Activated effector memory CD4-positive, alpha-beta T cell treated with Interleukin-2 at 50 U/mL for 16 hours (primary cell): ENCODE measurements around the gene TLK1.

Source experiments
- DNase-seq: peaks from one replicate; pipeline ENCODE4 v3.0.0-alpha.2; 2020

The TLK1 gene

DNA sequence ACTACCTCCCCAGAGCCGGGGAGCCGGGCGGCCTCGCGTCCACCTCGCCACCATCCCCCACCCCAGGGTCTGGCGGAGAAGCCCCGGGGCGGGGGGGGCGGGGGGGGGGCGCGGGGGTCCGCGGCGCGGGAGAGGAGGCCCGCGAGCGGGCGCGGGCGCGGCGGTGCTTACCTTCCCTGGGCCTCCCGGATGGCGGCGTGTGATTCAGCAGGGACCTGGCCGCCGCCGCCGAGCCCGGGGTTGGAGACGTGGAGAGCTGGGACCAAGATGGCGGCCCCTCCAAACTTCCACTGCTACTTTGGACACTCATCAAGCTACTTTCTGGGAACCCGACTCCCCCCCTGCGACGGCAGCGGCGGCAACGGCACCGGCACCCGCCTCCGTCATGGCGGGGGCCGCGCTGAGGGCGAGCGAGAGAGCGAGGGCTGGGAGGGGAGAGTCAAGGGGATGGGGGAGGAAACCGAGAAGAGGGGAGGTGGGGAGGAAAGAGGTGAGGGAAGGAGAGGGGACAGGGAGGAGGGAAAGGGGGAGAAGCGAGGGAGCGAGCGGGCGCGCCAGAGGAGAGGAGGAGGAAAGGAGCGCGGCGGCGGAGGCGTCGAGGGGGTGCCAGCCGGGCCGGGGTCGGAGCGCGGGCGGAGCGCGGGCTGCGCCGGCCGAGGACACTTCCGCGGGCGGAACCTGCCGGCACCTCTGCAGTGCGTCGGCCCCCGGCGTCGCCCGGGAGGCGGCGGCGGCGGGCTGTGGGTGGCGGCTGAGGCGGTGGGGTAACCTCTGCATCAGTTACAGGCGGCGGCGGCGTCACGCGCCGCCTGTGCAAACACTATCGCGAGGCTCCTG, at the start of gene TLK1:
TSS of gene TLK1 (minus strand) at position 775 of the 837 bp plus-strand sequence. CDS start at position 310, 465 bp downstream.
- peak; percentile 70 for DNase-seq

DNA sequence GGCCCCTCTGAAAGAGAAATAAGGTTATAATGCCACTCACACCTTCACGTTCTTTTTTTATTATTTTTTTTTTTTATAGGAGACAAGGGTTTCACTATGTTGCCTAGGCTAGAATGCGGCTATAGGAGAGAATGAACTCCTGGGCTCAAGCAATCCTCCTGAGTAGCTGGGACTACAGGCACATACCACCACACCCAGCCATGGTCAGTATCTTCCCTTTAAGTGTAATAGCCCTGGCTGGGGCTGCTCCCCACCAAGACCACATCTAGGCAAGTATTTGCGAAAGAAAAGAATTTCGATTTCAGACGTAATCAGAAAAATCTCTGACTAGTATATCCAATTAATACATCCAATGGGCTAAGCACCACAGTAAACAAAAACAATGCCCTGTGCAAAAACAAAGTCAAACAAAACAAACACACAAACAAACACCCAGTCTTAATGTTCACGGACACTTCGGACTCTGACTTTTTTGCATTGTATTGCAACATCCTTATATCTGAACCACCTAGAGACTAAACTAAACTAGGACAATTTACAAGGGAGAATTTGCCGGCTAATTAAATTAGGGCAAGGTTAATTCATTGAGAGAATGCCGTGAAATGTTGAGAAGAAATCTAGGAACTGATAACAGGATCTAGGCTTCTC, 49.6 kb upstream of the TLK1 start:
- no peak for DNase-seq

DNA sequence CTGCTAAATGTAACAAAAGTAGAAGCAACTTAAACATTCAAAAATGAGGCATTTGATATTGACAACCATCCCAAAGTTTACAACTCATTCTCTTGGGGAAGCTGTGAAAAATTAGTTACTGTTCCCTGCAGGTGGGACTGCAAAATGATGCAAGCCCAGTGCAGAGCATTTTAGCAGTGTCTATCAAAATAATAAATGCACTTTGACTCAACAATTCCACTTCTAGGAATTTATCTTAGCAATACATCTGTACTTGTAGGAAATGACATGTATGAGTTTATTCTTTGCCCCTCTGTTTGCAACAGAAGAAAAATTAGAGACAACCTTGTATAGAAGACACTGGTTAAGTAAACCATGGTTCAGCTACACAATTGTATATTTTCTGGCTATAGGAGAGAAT, 48.0 kb upstream of the TLK1 start:
- DNase-seq = no peak

DNA sequence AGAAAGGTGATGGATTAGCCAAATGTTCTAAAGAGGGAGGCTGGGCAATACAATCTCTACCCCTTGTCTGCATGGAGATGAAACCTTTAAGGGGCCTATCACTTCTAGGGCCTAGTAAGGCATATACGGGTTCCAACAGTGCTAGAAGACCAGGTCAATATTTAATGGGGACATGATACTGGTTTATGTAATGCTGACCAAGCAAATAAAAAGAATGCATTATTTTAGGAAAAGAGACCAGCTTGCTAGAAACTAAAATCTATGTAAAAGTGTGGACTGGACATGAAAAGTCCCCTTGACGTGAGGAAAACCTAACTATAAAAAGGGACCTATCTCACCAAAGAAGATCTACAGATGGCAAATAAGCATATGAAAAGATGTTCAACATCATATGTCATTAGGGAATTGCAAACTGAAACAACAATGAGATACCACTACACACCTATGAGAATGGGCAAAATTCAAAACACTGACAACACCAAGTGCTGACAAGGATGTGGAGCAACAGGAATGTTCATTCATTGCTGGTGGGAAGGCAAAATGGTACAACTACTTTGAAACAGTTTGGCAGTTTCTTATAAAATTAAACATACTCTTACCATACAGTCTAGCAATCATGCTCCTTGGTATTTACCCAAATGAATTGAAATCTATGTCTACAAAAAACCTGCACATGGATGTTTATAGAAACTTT, 45.9 kb upstream of the TLK1 start:
- DNase-seq = no peak

DNA sequence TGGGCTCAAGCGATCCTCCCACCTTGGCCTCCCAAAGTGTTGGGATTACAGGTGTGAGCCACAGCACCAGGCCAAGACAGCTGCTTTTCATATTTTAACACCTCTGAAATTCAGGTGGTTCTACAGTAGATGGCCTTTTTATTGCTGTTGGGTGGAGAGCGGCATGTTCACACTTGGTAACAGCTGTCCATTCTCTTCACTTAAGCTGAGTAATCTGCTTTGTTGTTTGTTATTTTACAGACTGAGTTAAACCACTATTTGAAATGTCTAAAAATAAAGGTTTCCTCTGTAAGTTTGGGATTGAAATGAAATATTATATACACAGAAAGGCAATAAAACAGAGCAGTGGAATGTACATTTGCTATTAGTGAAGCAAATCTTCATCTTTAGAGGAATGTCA, 44.9 kb upstream of the TLK1 start:
- no peak for DNase-seq

GRCh38 chr2:171201767-171202166, 41.1 kb upstream of the TLK1 start:
- no peak for DNase-seq

GRCh38 chr2:171201271-171201670, 40.6 kb upstream of the TLK1 start:
- DNase-seq = no peak

- DNase-seq = no peak
Measured at GRCh38 chr2:171200469-171200868, 39.8 kb upstream of the TLK1 start.

DNA sequence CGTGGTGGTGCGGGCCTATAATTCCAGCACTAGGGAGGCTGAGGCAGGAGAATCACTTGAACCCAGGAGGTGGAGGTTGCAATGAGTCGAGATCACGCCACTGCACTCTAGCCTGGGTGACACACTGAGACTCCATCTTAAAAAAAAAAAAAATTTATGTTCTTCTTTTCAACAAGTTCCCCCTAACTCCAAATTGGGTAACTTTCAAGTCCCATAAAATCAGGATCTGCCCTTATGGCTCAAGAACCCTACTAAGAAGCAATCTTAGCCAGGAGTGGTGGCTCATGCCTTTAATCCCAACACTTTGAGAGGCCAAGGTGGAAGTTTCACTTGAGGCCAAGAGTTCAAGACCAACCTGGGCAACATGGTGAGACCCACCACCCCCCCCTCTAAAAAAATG, 30.3 kb upstream of the TLK1 start:
- DNase-seq = no peak

DNA sequence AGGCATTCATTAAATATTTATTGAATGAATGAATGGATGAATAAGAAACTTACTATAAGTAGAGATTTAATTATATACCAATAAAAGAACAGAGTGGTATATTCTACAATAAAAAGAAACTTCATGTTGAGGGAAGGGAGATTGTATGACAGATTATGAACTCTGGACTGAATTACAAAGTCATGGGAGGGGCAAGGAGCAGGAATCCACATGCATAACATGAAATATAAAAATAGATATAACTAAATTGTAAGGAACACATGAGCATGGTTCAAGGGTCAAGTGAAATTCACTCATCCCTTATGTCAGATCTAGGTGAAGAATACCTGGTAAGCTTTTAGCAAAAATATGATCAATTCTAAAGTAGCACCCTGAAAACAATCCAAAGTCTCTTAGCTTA, 27.1 kb upstream of the TLK1 start:
- DNase-seq = no peak

DNA sequence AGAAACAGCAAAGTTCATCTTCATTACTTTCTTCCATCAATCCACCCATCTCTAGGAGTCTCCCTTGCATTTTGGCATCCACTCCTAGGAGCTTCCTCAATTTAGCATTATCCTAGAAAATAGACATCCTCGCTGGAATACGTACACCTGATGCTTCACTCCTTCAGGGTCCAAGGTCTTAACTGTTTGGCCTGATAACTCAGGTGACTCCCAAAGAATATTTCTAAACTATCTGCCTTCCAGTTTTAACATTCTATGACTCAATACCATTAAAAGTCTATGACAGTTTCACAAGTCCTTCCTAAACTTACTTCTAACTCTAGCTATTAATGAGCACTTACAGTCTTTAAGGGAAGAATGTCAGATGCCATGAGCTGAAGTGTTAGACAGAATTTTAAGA, 26.5 kb upstream of the TLK1 start:
- DNase-seq = no peak

- DNase-seq = no peak
Measured at GRCh38 chr2:171185941-171186340, 25.2 kb upstream of the TLK1 start.

GRCh38 chr2:171185165-171185818, 24.6 kb upstream of the TLK1 start:
- DNase-seq = no peak

DNA sequence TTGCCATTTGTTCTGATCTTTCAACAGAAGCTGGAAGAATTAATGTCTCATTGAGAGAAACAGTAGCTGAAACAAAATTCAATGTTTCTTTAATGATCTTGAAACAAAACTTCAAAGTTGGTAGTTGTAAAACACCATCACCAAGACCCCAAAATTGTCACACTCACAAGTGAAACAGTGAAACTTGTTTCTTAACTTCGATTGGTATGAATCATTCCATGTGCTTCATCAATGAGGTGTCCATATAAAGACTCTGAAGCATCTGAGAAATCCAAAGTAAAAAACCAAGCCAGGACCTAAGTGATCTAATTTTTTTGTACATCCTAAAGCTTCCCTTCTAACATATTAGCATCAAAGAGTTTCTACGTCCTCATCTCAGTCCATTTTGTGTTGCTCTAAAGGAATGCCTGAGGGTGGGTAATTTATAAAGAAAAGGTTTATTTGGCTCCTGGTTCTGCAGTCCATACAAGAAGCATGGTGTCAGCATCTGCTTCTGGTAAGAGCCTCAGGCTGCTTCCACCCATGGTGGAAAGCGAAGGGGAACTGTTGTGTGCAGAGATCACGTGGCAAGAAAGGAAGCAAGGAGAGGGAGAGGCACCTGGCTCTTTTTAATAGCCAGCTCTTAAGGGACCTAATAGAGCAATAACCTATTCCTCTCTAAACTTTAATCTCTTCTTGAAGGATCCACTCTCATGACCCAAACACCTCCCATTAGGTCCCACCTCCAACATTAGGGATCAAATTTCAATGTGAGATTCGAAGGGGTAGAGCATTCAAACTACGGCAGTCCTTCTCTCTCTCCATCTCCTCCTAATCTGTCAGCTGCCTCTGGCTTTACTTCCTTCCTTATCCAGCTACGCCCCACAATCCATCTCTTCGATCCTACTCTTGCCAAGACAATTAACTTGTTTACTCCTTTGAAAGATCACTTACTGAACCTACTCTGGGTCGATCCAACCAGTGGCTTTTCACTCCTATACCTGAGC, 20.7 kb upstream of the TLK1 start:
- DNase-seq = no peak

DNA sequence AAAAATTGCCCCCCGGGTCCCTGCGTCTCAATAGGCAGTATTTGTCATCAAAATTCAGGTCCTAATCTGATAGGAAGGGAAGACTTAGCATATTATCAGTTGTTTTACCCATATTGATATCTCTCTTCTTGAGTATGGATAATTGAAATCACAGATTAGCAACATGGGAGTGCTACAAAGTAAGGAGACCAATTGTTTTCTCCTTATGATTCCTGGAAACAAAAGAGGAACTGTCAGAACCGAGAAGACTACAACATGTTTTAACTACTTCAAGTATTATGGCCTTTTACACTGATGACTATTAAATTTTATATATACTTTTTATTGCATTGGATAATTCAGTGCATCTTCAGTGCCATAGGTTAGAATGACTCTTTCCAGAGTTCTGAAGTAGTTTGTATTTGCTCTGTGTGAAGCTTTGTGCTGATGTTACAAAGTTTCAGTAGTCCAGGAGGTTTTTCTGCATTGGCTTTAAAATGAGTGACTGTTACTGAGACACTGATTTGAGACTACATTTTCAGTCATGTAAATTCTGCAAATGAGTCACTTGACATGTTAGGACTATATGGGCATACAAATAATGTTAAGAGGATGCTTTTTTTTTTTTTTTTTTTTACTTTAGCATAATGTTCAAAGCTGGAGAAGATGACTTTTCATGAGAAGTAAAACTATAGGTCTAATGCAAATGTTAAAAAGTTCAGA, 19.7 kb upstream of the TLK1 start:
- no peak for DNase-seq

DNA sequence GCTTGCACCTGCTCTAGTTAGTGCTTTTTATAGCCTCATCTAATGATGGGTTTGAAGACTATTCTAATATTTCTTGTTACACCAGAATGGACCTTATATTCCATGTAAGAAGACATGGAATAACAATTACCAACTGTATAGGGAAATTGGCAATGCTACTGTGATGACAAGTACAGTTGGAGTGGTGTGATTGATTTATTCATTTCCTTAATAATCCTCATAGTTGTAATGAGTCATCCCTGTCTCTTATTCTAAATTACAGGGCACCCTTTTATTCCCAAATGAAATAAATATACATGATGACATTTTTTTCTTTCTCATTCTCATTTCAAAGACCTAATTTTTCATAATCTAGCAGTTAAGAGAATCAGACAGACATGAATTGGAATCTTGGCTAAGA, 18.3 kb upstream of the TLK1 start:
- DNase-seq = no peak

DNA sequence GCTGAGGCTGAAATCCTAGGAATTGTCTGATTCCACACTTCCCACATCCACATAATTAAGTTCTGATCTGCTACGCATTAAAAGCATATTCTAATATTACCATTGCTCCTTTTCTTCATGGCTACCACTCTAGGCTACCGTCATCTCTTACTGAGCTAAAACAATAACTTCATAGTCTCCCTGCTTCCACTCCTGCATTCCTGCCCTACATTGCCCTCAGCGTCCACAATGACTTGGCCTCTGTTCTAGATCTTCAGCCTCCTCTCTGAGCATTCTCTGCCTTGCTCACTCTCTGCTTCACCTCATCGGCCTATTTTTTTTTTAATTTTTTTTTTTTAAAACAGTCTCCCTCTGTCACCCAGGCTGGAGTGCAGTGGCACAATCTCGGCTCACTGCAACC, 15.8 kb upstream of the TLK1 start:
- DNase-seq = no peak

- DNase-seq = no peak
Measured at GRCh38 chr2:171174075-171174474, 13.4 kb upstream of the TLK1 start.

- no peak for DNase-seq
Measured at GRCh38 chr2:171173087-171173486, 12.4 kb upstream of the TLK1 start.

- DNase-seq = no peak
Measured at GRCh38 chr2:171171808-171172207, 11.1 kb upstream of the TLK1 start.

DNA sequence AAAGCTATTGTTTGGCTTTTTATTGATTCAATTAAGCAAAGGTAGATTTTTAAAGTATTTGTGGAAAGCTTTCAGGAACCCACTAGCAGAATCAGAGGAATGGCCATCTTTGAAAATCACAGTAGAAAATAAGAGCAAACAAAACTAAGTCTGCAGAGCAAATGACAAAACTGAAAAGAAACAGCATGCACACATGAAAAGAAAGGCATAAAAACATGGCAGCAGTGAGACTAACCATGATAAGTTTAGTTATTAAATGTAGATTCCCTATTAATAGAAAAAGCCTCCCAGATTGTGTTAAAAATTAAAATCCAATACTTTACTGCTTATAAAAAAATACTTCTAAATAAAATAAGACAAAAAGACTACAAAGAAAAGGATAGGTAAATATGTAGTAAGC, 9.1 kb upstream of the TLK1 start:
- no peak for DNase-seq

GRCh38 chr2:171169333-171169732, 8.6 kb upstream of the TLK1 start:
- no peak for DNase-seq
